ENCODE data around the gene XKRX. TPM values are rescaled to one million over a fixed set of nuclear protein-coding genes. Genes with fewer than 3 reads are reported as not detected.

XKRX gene
- total RNA-seq, 1 donor, result not detected

- TF ChIP-seq CTCF (IDR thresholded peaks at IDR 0.05; ENCODE audit: insufficient read depth, low read depth, low read length), result no peak
- no peak overlapping the region for H3K4me3 ChIP-seq (ENCODE audit: low read depth, low read length)
- DNase-seq (ENCODE audit: low read depth), result no peak
These were observed 35.6 kb upstream of the XKRX start for GRCh38 chrX:100964362-100964761.

DNA sequence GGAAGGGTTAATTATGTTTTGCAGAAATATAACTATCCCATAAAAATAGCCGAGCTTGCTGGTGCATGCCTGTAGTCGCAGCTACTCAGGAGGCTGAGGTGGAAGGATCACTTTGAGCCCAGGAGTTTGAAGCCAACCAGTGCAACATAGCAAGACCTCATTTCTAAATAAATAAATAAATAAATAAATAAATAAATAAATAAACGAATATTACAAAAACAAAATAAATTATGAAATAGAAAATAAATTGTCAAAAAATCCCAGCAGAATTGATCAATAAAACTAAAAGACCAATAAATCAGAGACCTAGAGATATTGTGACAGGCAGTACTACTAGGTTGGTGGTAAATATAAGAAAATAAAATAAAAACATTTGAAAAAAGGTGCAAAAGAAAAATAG lies 34.1 kb upstream of the XKRX start:
- TF ChIP-seq CTCF (IDR thresholded peaks at IDR 0.05; ENCODE audit: insufficient read depth, low read depth, low read length), result no peak

DNA sequence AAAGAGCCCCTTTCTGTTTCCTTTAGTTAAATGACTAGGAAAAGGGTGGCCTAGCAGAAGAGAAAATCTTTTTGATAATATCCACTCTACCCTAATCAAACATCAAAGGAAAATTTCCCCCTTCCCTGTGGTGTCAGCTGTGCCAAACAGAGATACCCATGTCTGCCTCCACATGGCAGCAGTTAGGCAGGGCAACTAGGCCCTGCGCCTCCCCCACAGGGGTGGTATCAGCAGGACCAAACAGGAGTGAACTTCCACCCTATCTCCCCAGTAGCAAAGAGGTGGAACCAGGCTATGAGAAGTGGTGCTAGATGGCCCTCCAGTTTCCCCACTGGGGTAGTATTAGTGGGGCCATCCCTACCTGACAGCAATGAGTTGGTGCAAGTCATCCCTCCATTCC lies 19.8 kb upstream of the XKRX start:
- no peak for TF ChIP-seq CTCF (IDR thresholded peaks at IDR 0.05; ENCODE audit: insufficient read depth, low read depth, low read length)
- H3K4me3 ChIP-seq (ENCODE audit: low read depth, low read length), result no peak overlapping the region
- no peak for DNase-seq (ENCODE audit: low read depth)

More for the DNA sequence above, 34.1 kb upstream of the XKRX start:
- DNase-seq (ENCODE audit: low read depth), result no peak
- H3K4me3 ChIP-seq (ENCODE audit: low read depth, low read length), result no peak overlapping the region

GRCh38 chrX:100946299-100946927 lies 17.7 kb upstream of the XKRX start:
- DNase-seq (ENCODE audit: low read depth), result peak; percentile 44
- TF ChIP-seq CTCF (IDR thresholded peaks at IDR 0.05; ENCODE audit: insufficient read depth, low read depth, low read length), result no peak
- no peak overlapping the region for H3K4me3 ChIP-seq (ENCODE audit: low read depth, low read length)

GRCh38 chrX:100944601-100945000 lies 15.9 kb upstream of the XKRX start:
- no peak overlapping the region for H3K4me3 ChIP-seq (ENCODE audit: low read depth, low read length)
- DNase-seq (ENCODE audit: low read depth), result no peak
- TF ChIP-seq CTCF (IDR thresholded peaks at IDR 0.05; ENCODE audit: insufficient read depth, low read depth, low read length), result no peak

DNA sequence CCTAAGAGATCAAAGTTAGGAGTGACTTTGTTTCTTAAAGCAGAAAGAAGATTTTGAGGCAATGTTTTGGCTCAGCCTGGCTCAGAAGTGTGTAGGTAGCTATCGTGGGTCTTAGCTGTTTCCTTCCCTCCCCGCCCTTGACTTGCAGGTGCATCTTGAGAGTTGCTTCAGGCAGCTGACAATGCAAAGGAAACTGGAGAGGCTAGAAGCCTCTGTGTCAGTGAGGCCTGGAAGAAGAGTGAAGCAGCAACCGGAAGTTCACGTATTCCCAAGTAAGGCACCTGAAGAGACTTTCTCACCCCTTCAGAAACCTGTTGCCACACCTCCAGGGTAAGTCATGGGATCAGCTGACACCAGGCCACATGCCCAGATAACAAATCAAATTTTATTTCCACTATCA lies 10.6 kb upstream of the XKRX start:
- no peak for DNase-seq (ENCODE audit: low read depth)
- H3K4me3 ChIP-seq (ENCODE audit: low read depth, low read length), result no peak overlapping the region
- TF ChIP-seq CTCF (IDR thresholded peaks at IDR 0.05; ENCODE audit: insufficient read depth, low read depth, low read length), result no peak

- no peak for TF ChIP-seq CTCF (IDR thresholded peaks at IDR 0.05; ENCODE audit: insufficient read depth, low read depth, low read length)
- DNase-seq (ENCODE audit: low read depth), result no peak
- no peak overlapping the region for H3K4me3 ChIP-seq (ENCODE audit: low read depth, low read length)
These were observed 7.0 kb upstream of the XKRX start for GRCh38 chrX:100935767-100936166.
